Upper lobe of right lung (tissue), 1 donor: ENCODE data around the gene PRR23E. TPM values are rescaled to one million over a fixed set of nuclear protein-coding genes. Genes with fewer than 3 reads are reported as not detected.

Source experiments
- ATAC-seq: fragments of 200-7000 bp; cut with Tn5 transposase; one replicate; pipeline ENCODE4 v1.9.1; 2020; ENCODE audit warnings: mild to moderate bottlenecking, moderate library complexity
- DNase-seq: peaks from one replicate; pipeline ENCODE4 v3.0.0-alpha.2; 2020
- H3K27ac ChIP-seq: fragments of 200-600 bp; one replicate; pipeline ENCODE4 v1.8.0; 2022
- H3K27me3 ChIP-seq: fragments of 200-600 bp; one replicate; pipeline ENCODE4 v1.8.0; 2022; ENCODE audit warnings: mild to moderate bottlenecking
- H3K36me3 ChIP-seq: fragments of 200-600 bp; one replicate; pipeline ENCODE4 v1.8.0; 2022
- H3K4me1 ChIP-seq: fragments of 200-600 bp; one replicate; pipeline ENCODE4 v1.8.0; 2022
- H3K4me3 ChIP-seq: fragments of 200-600 bp; one replicate; pipeline ENCODE4 v1.8.0; 2022; ENCODE audit warnings: mild to moderate bottlenecking
- H3K9me3 ChIP-seq: fragments of 200-600 bp; one replicate; pipeline ENCODE4 v1.8.0; 2022
- intact Hi-C: fragments of 100-400 bp; cut with DNase I; formaldehyde crosslinking; loops from one replicate; pipeline ENCODE4 v1.11.0; 2022
- total RNA-seq: library from RNA; stranded (reverse); fragmentation: NEBNext Ultra II Directional; extraction: Animal tissue kit (Norgen Biotek cat#: 25700); gene quantifications from one replicate; pipeline ENCODE4 v1.2.1, GENCODE V29; 2021
- TF ChIP-seq, protein P1 (sequence below): fragments of 200-600 bp; IDR thresholded peaks from one replicate; pipeline ENCODE4 v1.8.0; 2022; ENCODE audit warnings: antibody characterized with exemption
- donor health status: DM: no; HTN: yes; CAD: no; lungs with severe emphysema.

The PRR23E gene
- total RNA-seq, 1 donor from 2014 or later = not detected

DNA sequence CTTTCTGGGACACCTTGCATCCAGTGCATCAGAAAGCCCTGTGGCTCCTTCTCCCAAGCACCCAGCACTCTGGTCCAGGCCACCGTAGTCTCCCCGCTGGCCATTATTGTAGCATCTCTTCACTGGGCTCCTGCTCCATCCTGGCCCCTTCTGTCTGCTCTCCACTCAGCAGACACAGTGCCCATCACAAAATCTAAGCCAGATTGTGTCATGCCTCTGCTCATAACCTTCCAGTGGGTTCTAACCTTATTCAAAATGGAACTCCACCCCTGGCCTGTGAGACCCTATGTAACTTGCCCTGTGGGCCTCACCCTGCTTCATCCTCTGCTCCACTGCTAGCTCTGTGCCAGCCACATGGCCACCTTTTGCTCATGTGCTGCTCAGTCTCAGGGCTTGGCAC is 31.7 kb upstream of the PRR23E start:
- no peak overlapping the region for H3K4me3 ChIP-seq
- intact Hi-C loops = no loop called here

DNA sequence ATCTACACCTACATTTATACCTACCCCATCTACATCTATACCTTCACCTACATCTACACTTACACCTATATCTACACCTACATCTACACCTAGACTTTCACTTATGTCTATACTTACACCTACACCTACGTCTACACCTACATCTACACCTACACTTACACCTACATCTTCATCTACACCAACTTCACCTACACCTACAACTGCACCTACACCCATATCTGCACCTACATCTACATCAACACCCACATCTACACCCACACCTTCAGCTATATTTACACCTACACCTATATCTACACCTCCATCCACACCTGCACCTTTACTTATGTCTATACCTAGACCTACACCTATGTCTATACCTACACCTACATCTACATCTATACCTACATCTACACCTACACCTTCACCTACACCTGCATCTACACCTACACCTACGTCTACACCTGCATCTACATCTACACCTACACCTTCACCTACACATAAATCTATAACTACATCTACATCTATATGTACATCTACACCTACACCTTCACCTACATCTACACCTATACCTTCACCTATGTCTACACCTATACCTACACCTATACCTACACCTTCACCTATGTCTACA is 30.9 kb upstream of the PRR23E start:
- Histone ChIP-seq H3K36me3 (no peaks in the 10 kb centered on the region), H3K9me3 (no peaks in the 10 kb centered on the region), H3K27me3 (peaks cover 17% of the 10 kb centered on the region), H3K4me1 (no peaks in the 10 kb centered on the region), H3K27ac (no peak overlapping the region), H3K4me3 (no peak overlapping the region)
- ATAC-seq = no peak
- no peak for DNase-seq
- TF ChIP-seq, protein P1, sequence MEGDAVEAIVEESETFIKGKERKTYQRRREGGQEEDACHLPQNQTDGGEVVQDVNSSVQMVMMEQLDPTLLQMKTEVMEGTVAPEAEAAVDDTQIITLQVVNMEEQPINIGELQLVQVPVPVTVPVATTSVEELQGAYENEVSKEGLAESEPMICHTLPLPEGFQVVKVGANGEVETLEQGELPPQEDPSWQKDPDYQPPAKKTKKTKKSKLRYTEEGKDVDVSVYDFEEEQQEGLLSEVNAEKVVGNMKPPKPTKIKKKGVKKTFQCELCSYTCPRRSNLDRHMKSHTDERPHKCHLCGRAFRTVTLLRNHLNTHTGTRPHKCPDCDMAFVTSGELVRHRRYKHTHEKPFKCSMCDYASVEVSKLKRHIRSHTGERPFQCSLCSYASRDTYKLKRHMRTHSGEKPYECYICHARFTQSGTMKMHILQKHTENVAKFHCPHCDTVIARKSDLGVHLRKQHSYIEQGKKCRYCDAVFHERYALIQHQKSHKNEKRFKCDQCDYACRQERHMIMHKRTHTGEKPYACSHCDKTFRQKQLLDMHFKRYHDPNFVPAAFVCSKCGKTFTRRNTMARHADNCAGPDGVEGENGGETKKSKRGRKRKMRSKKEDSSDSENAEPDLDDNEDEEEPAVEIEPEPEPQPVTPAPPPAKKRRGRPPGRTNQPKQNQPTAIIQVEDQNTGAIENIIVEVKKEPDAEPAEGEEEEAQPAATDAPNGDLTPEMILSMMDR = no peak
- intact Hi-C loops = no loop called here

More for the DNA sequence above, 31.7 kb upstream of the PRR23E start:
- no peaks in the 10 kb centered on the region for H3K36me3 ChIP-seq
- H3K27me3 ChIP-seq = peaks cover 17% of the 10 kb centered on the region
- H3K9me3 ChIP-seq = no peaks in the 10 kb centered on the region
- peak; percentile 29 for DNase-seq
- H3K4me1 ChIP-seq = no peaks in the 10 kb centered on the region
- TF ChIP-seq, protein P1 = no peak
- no peak overlapping the region for H3K27ac ChIP-seq
- ATAC-seq = no peak

DNA sequence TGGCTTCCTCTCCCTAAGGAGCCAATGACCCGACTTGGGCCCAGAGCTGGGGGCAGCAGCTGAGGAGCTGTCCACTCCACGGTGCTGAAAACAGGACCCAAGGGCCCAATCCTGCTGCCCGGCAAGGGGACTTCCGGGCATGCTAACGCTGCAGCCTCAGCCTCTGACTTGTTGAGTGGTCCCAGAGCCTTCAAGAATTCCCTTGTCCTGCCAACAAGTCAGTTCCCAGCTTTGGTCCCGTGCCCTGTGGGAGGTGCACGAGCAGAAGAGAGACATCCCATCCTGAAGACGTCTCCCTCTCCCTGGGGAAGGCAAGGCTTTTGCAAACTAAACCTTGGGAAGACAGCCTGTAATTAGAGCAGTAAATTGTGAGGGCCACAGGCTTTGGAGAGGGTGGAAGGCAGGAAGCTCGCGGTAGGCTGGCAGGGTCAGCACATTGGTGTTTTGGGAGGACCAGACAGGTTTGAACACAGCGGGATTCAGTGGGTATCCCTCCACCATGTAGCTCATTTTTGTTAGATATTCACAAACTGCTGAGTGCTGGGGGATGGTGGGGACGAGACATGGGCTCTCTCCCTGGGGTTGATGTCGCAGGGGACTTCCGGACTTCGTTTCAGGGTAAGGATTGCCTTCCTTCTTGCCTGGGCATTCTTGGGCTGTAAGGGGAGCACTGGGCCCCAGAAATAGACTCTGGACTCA is 29.8 kb upstream of the PRR23E start:
- TF ChIP-seq, protein P1 = no peak
- Histone ChIP-seq H3K9me3 (no peaks in the 10 kb centered on the region), H3K4me3 (no peak overlapping the region), H3K27me3 (peaks cover 9% of the 10 kb centered on the region), H3K27ac (no peak overlapping the region), H3K36me3 (no peaks in the 10 kb centered on the region), H3K4me1 (no peaks in the 10 kb centered on the region)
- peak; percentile 11 for ATAC-seq
- intact Hi-C loops = no loop called here
- peak; percentile 37 for DNase-seq

DNA sequence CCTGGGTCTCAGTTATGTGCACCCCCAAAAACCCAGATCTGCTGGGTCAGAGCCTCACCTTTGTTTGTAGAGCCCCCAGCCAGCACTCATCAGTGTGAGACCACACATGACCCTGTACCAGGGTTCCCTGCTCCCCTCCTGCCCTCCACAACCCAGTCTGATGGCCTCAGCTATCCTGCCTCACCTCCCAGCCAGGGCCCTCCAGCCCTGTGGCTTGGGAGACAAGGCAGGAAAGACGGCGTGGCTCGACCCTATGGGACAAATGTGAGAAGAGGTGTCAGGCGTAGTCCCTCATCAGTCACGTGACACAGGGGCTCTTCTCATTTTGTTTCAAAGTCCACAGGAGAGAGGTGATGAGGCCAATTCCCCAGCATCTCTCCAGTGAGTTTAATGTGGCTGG is 28.3 kb upstream of the PRR23E start:
- Histone ChIP-seq H3K9me3 (no peaks in the 10 kb centered on the region), H3K36me3 (no peaks in the 10 kb centered on the region), H3K27ac (no peak overlapping the region), H3K27me3 (no peaks in the 10 kb centered on the region), H3K4me3 (no peak overlapping the region), H3K4me1 (no peaks in the 10 kb centered on the region)
- intact Hi-C loops = no loop called here
- TF ChIP-seq, protein P1 = no peak
- ATAC-seq (no peak), DNase-seq (peak; percentile 37)

DNA sequence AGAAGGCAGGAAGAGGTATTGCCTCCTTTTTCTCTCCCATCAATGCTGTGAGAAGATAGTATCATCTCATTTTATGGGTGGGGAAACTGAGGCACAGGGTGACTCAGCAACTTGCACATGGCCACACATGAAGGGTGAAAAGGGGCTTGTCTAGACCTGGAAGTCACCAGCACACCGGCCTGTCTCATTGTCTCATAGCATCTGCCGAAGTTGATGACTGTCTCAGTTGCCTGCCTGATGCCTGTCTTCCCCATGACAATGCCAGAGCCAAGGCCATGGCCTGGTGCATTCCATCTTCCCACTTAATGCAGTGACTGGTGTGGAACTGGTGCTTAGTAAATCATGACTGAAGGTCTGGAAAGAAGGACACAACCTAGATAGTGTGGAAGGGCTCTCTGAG is 27.9 kb upstream of the PRR23E start:
- no peak overlapping the region for H3K27ac ChIP-seq
- no peaks in the 10 kb centered on the region for H3K4me1 ChIP-seq
- no peaks in the 10 kb centered on the region for H3K36me3 ChIP-seq
- TF ChIP-seq, protein P1 = no peak
- no peaks in the 10 kb centered on the region for H3K9me3 ChIP-seq
- ATAC-seq (no peak), DNase-seq (no peak)
- H3K4me3 ChIP-seq = no peak overlapping the region
- intact Hi-C loops = no loop called here
- H3K27me3 ChIP-seq = no peaks in the 10 kb centered on the region
